H9 (cell line): ENCODE measurements around the gene DCTN2. TPM values are rescaled to one million over a fixed set of nuclear protein-coding genes. Genes with fewer than 3 reads are reported as not detected.
A peak's percentile ranks its signal among the peaks of the same experiment; 100 is the strongest.

Experiments
- DNase-seq: peaks from one replicate; pipeline ENCODE4 v3.0.0-alpha.2; 2017
- H2AFZ ChIP-seq: one replicate; pipeline ENCODE4 v1.6.1; 2013; ENCODE audit warnings: mild to moderate bottlenecking, low read length, control low read depth, moderate library complexity
- H2AK5ac ChIP-seq: 2 replicates; pipeline ENCODE4 v1.6.1; 2013; ENCODE audit warnings: low read length, control low read depth, mixed read lengths; ENCODE audit not compliant: insufficient read length
- H2BK120ac ChIP-seq: one replicate; pipeline ENCODE4 v1.6.1; 2013; ENCODE audit warnings: low read depth, mild to moderate bottlenecking, low read length, control low read depth, inconsistent platforms; ENCODE audit not compliant: poor library complexity, severe bottlenecking
- H2BK12ac ChIP-seq: 2 replicates; pipeline ENCODE4 v1.6.1; 2013; ENCODE audit warnings: low read length, control low read depth, mixed read lengths, low read depth; ENCODE audit not compliant: insufficient read length
- H2BK15ac ChIP-seq: 2 replicates; pipeline ENCODE4 v1.6.1; 2013; ENCODE audit warnings: low read depth, low read length, control low read depth
- H2BK20ac ChIP-seq: one replicate; pipeline ENCODE4 v1.6.1; 2013; ENCODE audit warnings: low read depth, mild to moderate bottlenecking, low read length, control low read depth, inconsistent platforms; ENCODE audit not compliant: poor library complexity, severe bottlenecking
- H2BK5ac ChIP-seq: 2 replicates; pipeline ENCODE4 v1.6.1; 2013; ENCODE audit warnings: low read length, control low read depth, mixed read lengths; ENCODE audit not compliant: insufficient read length
- H3K14ac ChIP-seq: 2 replicates; pipeline ENCODE4 v1.6.1; 2013; ENCODE audit warnings: low read length, control low read depth; ENCODE audit not compliant: insufficient read depth
- H3K18ac ChIP-seq: 2 replicates; pipeline ENCODE4 v1.6.1; 2013; ENCODE audit warnings: low read depth, mild to moderate bottlenecking, mixed read lengths, low read length, control low read depth; ENCODE audit not compliant: insufficient read length
- H3K23ac ChIP-seq: 2 replicates; pipeline ENCODE4 v1.6.1; 2013; ENCODE audit warnings: low read length, control low read depth, mixed read lengths, low read depth; ENCODE audit not compliant: insufficient read length
- H3K23me2 ChIP-seq: 2 replicates; pipeline ENCODE4 v1.6.1; 2013; ENCODE audit warnings: low read depth, mild to moderate bottlenecking, mixed read lengths, low read length, control low read depth; ENCODE audit not compliant: insufficient read length, poor library complexity, severe bottlenecking
- H3K27ac ChIP-seq: 2 replicates; pipeline ENCODE4 v1.5.1; 2013; ENCODE audit warnings: low read length, control low read depth, mixed read lengths, low read depth; ENCODE audit not compliant: insufficient read length
- H3K27me3 ChIP-seq: 2 replicates; pipeline ENCODE4 v1.6.1; 2013; ENCODE audit warnings: low read length, control low read depth, inconsistent platforms; ENCODE audit not compliant: insufficient read depth
- H3K4ac ChIP-seq: 2 replicates; pipeline ENCODE4 v1.6.1; 2013; ENCODE audit warnings: low read depth, mild to moderate bottlenecking, control low read depth, inconsistent platforms, low read length, moderate library complexity
- H3K4me1 ChIP-seq: 2 replicates; pipeline ENCODE4 v1.6.1; 2013; ENCODE audit warnings: low read length, control low read depth, inconsistent platforms; ENCODE audit not compliant: insufficient read depth
- H3K4me2 ChIP-seq: 2 replicates; pipeline ENCODE4 v1.6.1; 2013; ENCODE audit warnings: low read length, control low read depth, mixed read lengths; ENCODE audit not compliant: insufficient read length, insufficient read depth
- H3K56ac ChIP-seq: 2 replicates; pipeline ENCODE4 v1.6.1; 2013; ENCODE audit warnings: low read depth, mild to moderate bottlenecking, mixed read lengths, low read length, control low read depth; ENCODE audit not compliant: insufficient read length
- H3K79me1 ChIP-seq: 2 replicates; pipeline ENCODE4 v1.6.1; 2013; ENCODE audit warnings: low read depth, mild to moderate bottlenecking, moderate library complexity, low read length, control low read depth, inconsistent platforms; ENCODE audit not compliant: insufficient read depth, poor library complexity, severe bottlenecking
- H3K79me2 ChIP-seq: 2 replicates; pipeline ENCODE4 v1.6.1; 2013; ENCODE audit warnings: low read length, control low read depth, inconsistent platforms; ENCODE audit not compliant: insufficient read depth
- H3K9ac ChIP-seq: 2 replicates; pipeline ENCODE4 v1.6.1; 2013; ENCODE audit warnings: low read length, control low read depth, mixed read lengths; ENCODE audit not compliant: insufficient read length; ENCODE audit errors: extremely low read depth
- H3K9me3 ChIP-seq: one replicate; pipeline ENCODE4 v1.6.1; 2013; ENCODE audit warnings: low read depth, low read length, inconsistent platforms; ENCODE audit not compliant: control insufficient read depth
- H3T11ph ChIP-seq: one replicate; pipeline ENCODE4 v1.6.1; 2013; ENCODE audit warnings: mild to moderate bottlenecking, low read length, control low read depth, inconsistent platforms
- H4K20me1 ChIP-seq: one replicate; pipeline ENCODE4 v1.6.1; 2013; ENCODE audit not compliant: control insufficient read depth, insufficient read length, insufficient read depth
- H4K5ac ChIP-seq: 2 replicates; pipeline ENCODE4 v1.6.1; 2013; ENCODE audit warnings: low read depth, mild to moderate bottlenecking, mixed read lengths, low read length, control low read depth; ENCODE audit not compliant: insufficient read length
- H4K8ac ChIP-seq: replicated peaks from 2 replicates; pipeline ENCODE4 v1.6.1; 2013; ENCODE audit warnings: low read length, control low read depth, mixed read lengths, low read depth; ENCODE audit not compliant: insufficient read length
- H4K91ac ChIP-seq: 2 replicates; pipeline ENCODE4 v1.6.1; 2013; ENCODE audit warnings: low read depth, mild to moderate bottlenecking, moderate library complexity, mixed read lengths, low read length, control low read depth; ENCODE audit not compliant: insufficient read length
- H3K27ac Mint-ChIP-seq, 3 experiments: 2 replicates in 2 of 3; 3 replicates in 1 of 3; pipeline ENCODE4 v1.8.0; 2020 to 2021; ENCODE audit warnings: mixed read lengths in 3 of 3, mild to moderate bottlenecking in 1 of 3, moderate library complexity in 1 of 3
- H3K27me3 Mint-ChIP-seq: 2 replicates; pipeline ENCODE4 v1.8.0; 2021; ENCODE audit warnings: low read depth, mild to moderate bottlenecking, moderate library complexity, mixed read lengths
- H3K36me3 Mint-ChIP-seq, 3 experiments: 2 replicates in 2 of 3; 3 replicates in 1 of 3; pipeline ENCODE4 v1.8.0; 2020 to 2021; ENCODE audit warnings: low read depth in 3 of 3, mixed read lengths in 3 of 3; ENCODE audit not compliant: insufficient read depth in 1 of 3
- H3K4me1 Mint-ChIP-seq, 2 experiments: 2 replicates each; pipeline ENCODE4 v1.8.0; 2020; ENCODE audit warnings: mixed read lengths in 2 of 2
- H3K4me3 Mint-ChIP-seq, 2 experiments: 2 replicates in 1 of 2; 3 replicates in 1 of 2; pipeline ENCODE4 v1.8.0; 2020 to 2021; ENCODE audit warnings: mild to moderate bottlenecking in 2 of 2, mixed read lengths in 2 of 2, moderate library complexity in 1 of 2
- H3K9me3 Mint-ChIP-seq, 2 experiments: 2 replicates in 1 of 2; 3 replicates in 1 of 2; pipeline ENCODE4 v1.8.0; 2020; ENCODE audit warnings: mild to moderate bottlenecking in 2 of 2, mixed read lengths in 2 of 2, moderate library complexity in 1 of 2
- WGBS: extraction: QIAGEN DNeasy Blood & Tissue Kit; methylation state at CpG from one replicate; pipeline ENCODE4 v1.1.7; 2013; ENCODE audit warnings: missing lambda C conversion rate, low lambda C conversion rate, mixed read lengths; ENCODE audit not compliant: insufficient read length; ENCODE audit errors: extremely low coverage; 5-methylcytosine and 5-hydroxymethylcytosine counted together
- long read RNA-seq: library from polyadenylated mRNA; unstranded; transcript quantifications from one replicate; pipeline ENCODE4 v2.0.0, GENCODE V29; 2020
- total RNA-seq: library from RNA; stranded (reverse); gene quantifications from 2 replicates; pipeline ENCODE4 v1.2.1, GENCODE V29; 2021
- TF ChIP-seq, protein P1 (sequence below): fragments of 200-600 bp; sonication (generic); conservative IDR thresholded peaks from 3 replicates; pipeline ENCODE4 v1.8.0; 2021; ENCODE audit warnings: antibody characterized with exemption, mild to moderate bottlenecking

Gene DCTN2
- 96.6 and 97.7 TPM in 2 replicates for total RNA-seq
- long read RNA-seq, transcript DCTN2-209 (14 exons, 2,061 nt): major isoform, 1,156 of 1,355 reads
- long read RNA-seq, transcript DCTN2-215 (13 exons, 1,527 nt): minor isoform, 6 of 1,355 reads
- long read RNA-seq, partial matches to known transcripts: 27 of 1,355 reads
- long read RNA-seq, other reads (novel, unspliced or antisense): 166 of 1,355 reads

DNA sequence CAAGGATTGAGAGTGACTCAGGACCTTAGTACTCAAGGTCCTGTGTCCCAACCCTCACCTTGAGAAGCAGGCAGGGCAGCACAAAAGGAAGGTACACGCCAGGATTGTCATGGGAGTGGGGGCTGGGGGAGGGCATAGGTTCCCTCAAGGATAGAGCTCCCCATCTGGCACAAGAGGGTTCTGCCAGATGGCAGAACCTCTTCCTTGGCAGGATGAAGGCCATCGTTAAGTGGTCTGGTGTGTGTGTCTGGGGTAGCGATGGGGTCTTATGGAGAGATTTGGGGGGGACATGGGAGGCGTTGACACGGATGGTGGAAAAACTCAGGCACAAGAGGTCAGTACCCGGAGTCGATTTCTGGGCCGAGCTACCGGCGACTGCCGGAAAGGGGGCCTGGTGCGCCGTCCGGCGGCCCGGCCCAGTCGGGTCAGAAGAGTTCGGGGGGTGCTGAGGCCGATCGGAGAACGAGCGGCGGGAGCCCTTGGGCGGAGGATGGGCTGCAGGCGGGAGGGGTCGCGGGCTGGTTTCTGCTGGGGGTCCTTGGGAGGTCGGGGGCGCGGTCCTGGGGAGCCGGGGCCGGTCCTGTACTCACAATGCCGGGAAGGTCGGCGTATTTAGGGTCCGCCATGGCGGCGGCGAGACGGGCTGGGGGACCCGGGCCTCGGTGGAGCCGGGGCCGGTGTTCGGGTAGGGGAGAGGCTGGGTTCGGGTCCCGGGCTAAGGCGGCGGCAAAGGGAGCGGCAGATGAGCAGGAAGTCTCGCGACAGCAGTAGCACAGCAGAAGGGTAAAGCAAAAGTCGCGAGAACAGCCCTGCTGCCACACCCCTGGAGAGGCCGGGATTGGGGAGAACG is at the start of gene DCTN2:
TSS of gene DCTN2 (minus strand) at position 755 of the 850 bp plus-strand sequence. CDS start at position 626, 129 bp downstream.
- Histone ChIP-seq H4K91ac (no peak within 1 kb of the TSS), H3K14ac (peak within 1 kb of the TSS; percentile 89), H3K9me3 (no peaks in the 10 kb centered on the region), H4K20me1 (no peaks in the 10 kb centered on the region), H3K9ac (peak within 1 kb of the TSS; percentile 84), H2BK12ac (no peak within 1 kb of the TSS), H3K18ac (no peak within 1 kb of the TSS), H2BK20ac (no peak within 1 kb of the TSS), H3K56ac (no peak within 1 kb of the TSS), H2BK5ac (no peak within 1 kb of the TSS), H3K4ac (no peak within 1 kb of the TSS), H4K5ac (no peak within 1 kb of the TSS), H3K23me2 (peaks cover 16% of the 10 kb centered on the region), H3K23ac (no peak within 1 kb of the TSS), H3K27me3 (no peaks in the 10 kb centered on the region; the same call in 1 of the 2 replicates), H3K4me2 (peak within 1 kb of the TSS; percentile 73), H3K27ac (no peak within 1 kb of the TSS), H2AFZ (no peak within 1 kb of the TSS), H3K79me2 (no peaks in the 10 kb centered on the region; the same call in 1 of the 2 replicates), H2BK15ac (no peak within 1 kb of the TSS), H2AK5ac (no peak within 1 kb of the TSS), H3T11ph (no peak within 1 kb of the TSS), H3K79me1 (peaks cover 14% of the 10 kb centered on the region), H2BK120ac (no peak within 1 kb of the TSS), H4K8ac (no peak within 1 kb of the TSS), H3K4me1 (peaks cover 11% of the 10 kb centered on the region)
- Mint-ChIP-seq H3K27ac (peak within 1 kb of the TSS; percentile 25 to 99 (median 57); a peak in 6 of 7 replicates), H3K4me3 (peak within 1 kb of the TSS; percentile 98 to 99), H3K9me3 (no peaks in the 10 kb centered on the region), H3K4me1 (peaks cover 33 to 42% of the 10 kb centered on the region in 2 experiments), H3K36me3 (peaks cover 0 to 16% (median 9%) of the 10 kb centered on the region in 3 experiments; a peak in 5 of 7 replicates), H3K27me3 (peaks cover 22% of the 10 kb centered on the region)
- TF ChIP-seq, protein P1, sequence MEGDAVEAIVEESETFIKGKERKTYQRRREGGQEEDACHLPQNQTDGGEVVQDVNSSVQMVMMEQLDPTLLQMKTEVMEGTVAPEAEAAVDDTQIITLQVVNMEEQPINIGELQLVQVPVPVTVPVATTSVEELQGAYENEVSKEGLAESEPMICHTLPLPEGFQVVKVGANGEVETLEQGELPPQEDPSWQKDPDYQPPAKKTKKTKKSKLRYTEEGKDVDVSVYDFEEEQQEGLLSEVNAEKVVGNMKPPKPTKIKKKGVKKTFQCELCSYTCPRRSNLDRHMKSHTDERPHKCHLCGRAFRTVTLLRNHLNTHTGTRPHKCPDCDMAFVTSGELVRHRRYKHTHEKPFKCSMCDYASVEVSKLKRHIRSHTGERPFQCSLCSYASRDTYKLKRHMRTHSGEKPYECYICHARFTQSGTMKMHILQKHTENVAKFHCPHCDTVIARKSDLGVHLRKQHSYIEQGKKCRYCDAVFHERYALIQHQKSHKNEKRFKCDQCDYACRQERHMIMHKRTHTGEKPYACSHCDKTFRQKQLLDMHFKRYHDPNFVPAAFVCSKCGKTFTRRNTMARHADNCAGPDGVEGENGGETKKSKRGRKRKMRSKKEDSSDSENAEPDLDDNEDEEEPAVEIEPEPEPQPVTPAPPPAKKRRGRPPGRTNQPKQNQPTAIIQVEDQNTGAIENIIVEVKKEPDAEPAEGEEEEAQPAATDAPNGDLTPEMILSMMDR: no peak; the same call in 2 of the 3 replicates
- WGBS: no CpG with 5 or more reads among the region's 56 CpGs
- peak; percentile 99 for DNase-seq
